ENCODE measurements around the gene NUP35. TPM values are rescaled to one million over a fixed set of nuclear protein-coding genes. Genes with fewer than 3 reads are reported as not detected.

NUP35 gene
- total RNA-seq, 6 donors from 2014 or later, result 3.8 to 17.5 (median 13.5) TPM

DNA sequence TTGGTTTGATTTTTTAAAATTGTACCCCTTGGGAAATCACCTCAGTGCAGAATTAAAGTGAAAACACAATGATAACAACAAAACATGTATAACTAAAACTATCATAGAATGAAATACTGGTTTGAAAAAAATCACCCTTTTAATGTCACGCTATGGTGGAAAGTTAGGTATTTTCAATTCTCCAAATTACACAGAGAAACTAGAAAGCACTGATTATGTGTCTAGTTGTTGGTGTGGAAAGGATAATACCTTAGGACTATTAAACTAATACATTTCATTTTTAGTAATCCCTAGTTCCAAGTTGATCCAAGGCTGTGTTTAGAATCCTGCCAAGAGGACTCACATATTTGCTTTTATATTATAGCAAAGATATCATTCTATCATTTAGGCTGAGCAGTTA lies 71.2 kb downstream of the NUP35 start:
- ATAC-seq (ENCODE audit: low FRiP score in 2 of 2) (no peak), DNase-seq (no peak)
- Histone ChIP-seq H3K36me3 (no peaks in the 10 kb centered on the region), H3K4me1 (no peaks in the 10 kb centered on the region), H3K27me3 (no peaks in the 10 kb centered on the region), H3K9me3 (no peaks in the 10 kb centered on the region), H3K4me3 (no peak overlapping the region), H3K27ac (no peak overlapping the region)
- WGBS, 2 donors, result 89 to 92% methylated on average over 1 of the region's 1 CpG
- no peak for TF ChIP-seq CTCF (IDR thresholded peaks at IDR 0.05)
- no peak for TF ChIP-seq EP300 (IDR thresholded peaks at IDR 0.05)
- no peak for TF ChIP-seq POLR2AphosphoS5 (IDR thresholded peaks at IDR 0.05)
- TF ChIP-seq POLR2A (IDR thresholded peaks at IDR 0.05), result no peak

- DNase-seq (no peak), ATAC-seq (ENCODE audit: low FRiP score in 2 of 2) (no peak)
- H3K4me3 ChIP-seq, result no peak overlapping the region
- 90 to 100% methylated on average over 1 of the region's 1 CpG for whole genome bisulfite sequencing, 2 donors
- no peaks in the 10 kb centered on the region for H3K4me1 ChIP-seq
- H3K9me3 ChIP-seq, result no peaks in the 10 kb centered on the region
- TF ChIP-seq CTCF (IDR thresholded peaks at IDR 0.05) (no peak), EP300 (IDR thresholded peaks at IDR 0.05) (no peak), POLR2A (IDR thresholded peaks at IDR 0.05) (no peak), POLR2AphosphoS5 (IDR thresholded peaks at IDR 0.05) (no peak)
- no peaks in the 10 kb centered on the region for H3K27me3 ChIP-seq
- H3K27ac ChIP-seq, result no peak overlapping the region
- H3K36me3 ChIP-seq, result no peaks in the 10 kb centered on the region
Measured at GRCh38 chr2:183195998-183196409, 71.8 kb downstream of the NUP35 start.

DNA sequence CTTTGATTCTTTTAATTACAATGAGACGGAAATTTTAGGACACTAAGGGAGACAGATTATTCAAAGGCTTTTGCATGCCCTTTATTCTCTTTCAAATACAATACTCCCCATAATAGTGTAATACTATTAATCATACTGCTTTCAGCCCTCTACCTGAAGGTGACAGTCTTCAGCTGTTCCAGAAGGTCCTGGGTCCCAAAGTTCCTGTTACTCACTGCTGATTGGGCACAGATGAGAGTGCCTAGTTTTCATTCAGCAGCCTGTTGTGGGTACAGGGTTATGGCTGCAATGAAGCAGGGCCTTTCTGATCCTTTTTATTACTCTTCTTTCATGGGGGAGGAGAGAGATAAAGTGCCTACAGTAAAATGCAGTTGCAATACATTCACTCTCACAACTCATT lies 80.2 kb downstream of the NUP35 start:
- TF ChIP-seq CTCF (IDR thresholded peaks at IDR 0.05), result no peak
- no peak for TF ChIP-seq POLR2A (IDR thresholded peaks at IDR 0.05)
- no peak for TF ChIP-seq POLR2AphosphoS5 (IDR thresholded peaks at IDR 0.05)
- TF ChIP-seq EP300 (IDR thresholded peaks at IDR 0.05), result no peak
- H3K4me1 ChIP-seq, result peaks cover 0 to 4% (median 0%) of the 10 kb centered on the region in 4 donors

GRCh38 chr2:183207110-183207509 lies 82.9 kb downstream of the NUP35 start:
- H3K36me3 ChIP-seq, result no peaks in the 10 kb centered on the region
- ATAC-seq (ENCODE audit: low FRiP score in 2 of 2), result no peak
- WGBS, 2 donors, result 45 to 58% methylated on average over 1 of the region's 1 CpG
- no peaks in the 10 kb centered on the region for H3K27me3 ChIP-seq
- no peaks in the 10 kb centered on the region for H3K9me3 ChIP-seq
- DNase-seq, result no peak
- no peak overlapping the region for H3K4me3 ChIP-seq
- TF ChIP-seq EP300 (IDR thresholded peaks at IDR 0.05), result no peak
- no peak for TF ChIP-seq POLR2AphosphoS5 (IDR thresholded peaks at IDR 0.05)
- no peak for TF ChIP-seq POLR2A (IDR thresholded peaks at IDR 0.05)
- no peak for TF ChIP-seq CTCF (IDR thresholded peaks at IDR 0.05)
- no peak overlapping the region for H3K27ac ChIP-seq
- H3K4me1 ChIP-seq, result peaks cover 0 to 4% (median 0%) of the 10 kb centered on the region in 4 donors

More for the DNA sequence above, 80.2 kb downstream of the NUP35 start:
- ATAC-seq (ENCODE audit: low FRiP score in 2 of 2) (no peak), DNase-seq (no peak)
- Histone ChIP-seq H3K9me3 (no peaks in the 10 kb centered on the region), H3K36me3 (no peaks in the 10 kb centered on the region), H3K27me3 (no peaks in the 10 kb centered on the region), H3K27ac (no peak overlapping the region), H3K4me3 (no peak overlapping the region)
- 88 to 100% methylated on average over 1 of the region's 1 CpG for WGBS, 2 donors

GRCh38 chr2:183209395-183210028 lies 85.3 kb downstream of the NUP35 start:
- H3K36me3 ChIP-seq, result no peaks in the 10 kb centered on the region
- ATAC-seq (ENCODE audit: low FRiP score in 2 of 2) (no peak), DNase-seq (no peak)
- H3K27me3 ChIP-seq, result no peaks in the 10 kb centered on the region
- H3K27ac ChIP-seq, result no peak overlapping the region
- peaks cover 0 to 4% (median 0%) of the 10 kb centered on the region in 4 donors for H3K4me1 ChIP-seq
- 92 to 100% methylated on average over 1 of the region's 1 CpG for WGBS, 2 donors
- TF ChIP-seq CTCF (IDR thresholded peaks at IDR 0.05) (no peak), POLR2AphosphoS5 (IDR thresholded peaks at IDR 0.05) (no peak), EP300 (IDR thresholded peaks at IDR 0.05) (no peak), POLR2A (IDR thresholded peaks at IDR 0.05) (no peak)
- H3K9me3 ChIP-seq, result no peaks in the 10 kb centered on the region
- H3K4me3 ChIP-seq, result no peak overlapping the region
